C4-2B (cell line): ENCODE measurements around the gene KLHL35.
"Not testable (repeated sequence)": the region's sequence is repeated elsewhere in the genome, so short reads cannot be mapped to it uniquely, and the experiment has no call there.

ENCODE experiments used
- H3K27ac ChIP-seq: fragments of 450-650 bp; 2 replicates; pipeline ENCODE4 v1.5.1; 2017
- CTCF ChIP-seq: fragments of 450-650 bp; conservative IDR thresholded peaks from 2 replicates; pipeline ENCODE4 v1.5.1; 2017; ENCODE audit warnings: mild to moderate bottlenecking
- ZFX ChIP-seq: fragments of 450-650 bp; IDR thresholded peaks from 2 replicates; pipeline ENCODE4 v1.6.1; 2017

The KLHL35 gene

GRCh38 chr11:75423721-75424120, 9.3 kb downstream of the KLHL35 start:
- H3K27ac ChIP-seq = no peak overlapping the region
- TF ChIP-seq CTCF (no peak), ZFX (no peak)

DNA sequence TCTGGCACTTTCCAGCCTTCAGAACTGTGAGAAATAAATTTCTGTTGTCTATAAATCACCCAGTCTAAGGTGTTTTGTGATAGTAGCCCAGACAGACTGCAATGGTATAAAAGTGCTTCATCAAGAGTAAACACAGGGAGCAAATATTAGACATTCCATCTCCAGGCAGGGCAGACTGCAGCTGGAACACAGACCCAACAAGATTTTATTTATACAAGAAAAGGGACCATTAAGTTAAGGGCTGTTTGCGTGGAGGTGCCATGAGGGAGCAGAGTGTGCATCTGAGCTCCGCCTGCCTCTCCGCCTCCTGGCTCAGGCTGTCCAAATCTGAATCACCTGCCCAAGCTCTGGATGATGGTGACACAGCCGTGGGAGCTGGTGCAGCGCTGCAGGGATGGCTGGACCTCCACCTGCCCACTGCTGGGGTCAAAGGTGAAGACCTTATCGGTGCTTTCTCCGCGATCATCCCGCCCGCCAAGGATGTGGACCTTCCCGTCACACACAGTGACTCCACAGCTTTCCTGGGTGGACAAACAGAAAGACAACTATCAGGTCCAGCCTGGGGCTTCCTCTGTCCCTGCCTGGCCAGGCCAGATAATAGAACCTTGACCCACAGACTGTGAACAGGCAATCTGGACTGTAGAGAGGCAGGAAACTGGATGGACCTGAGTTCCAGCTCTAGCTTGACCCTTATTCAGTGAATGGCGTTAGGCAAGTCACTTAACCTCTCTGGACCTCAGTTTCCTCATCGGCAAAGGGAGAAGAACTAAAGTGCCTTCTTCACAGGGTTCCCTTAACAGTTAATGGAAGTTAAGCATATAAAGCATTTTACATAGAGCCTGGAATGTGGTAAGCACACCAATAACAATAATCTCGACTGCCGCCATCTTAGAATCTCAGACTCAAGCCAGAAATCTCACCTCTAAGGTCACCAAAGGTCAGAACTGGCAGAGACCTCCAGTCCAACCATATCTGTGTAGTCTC, 10.5 kb downstream of the KLHL35 start:
- H3K27ac ChIP-seq = peak overlapping the region; percentile 9; the same call in 1 of the 2 replicates
- TF ChIP-seq ZFX (no peak), CTCF (no peak)

DNA sequence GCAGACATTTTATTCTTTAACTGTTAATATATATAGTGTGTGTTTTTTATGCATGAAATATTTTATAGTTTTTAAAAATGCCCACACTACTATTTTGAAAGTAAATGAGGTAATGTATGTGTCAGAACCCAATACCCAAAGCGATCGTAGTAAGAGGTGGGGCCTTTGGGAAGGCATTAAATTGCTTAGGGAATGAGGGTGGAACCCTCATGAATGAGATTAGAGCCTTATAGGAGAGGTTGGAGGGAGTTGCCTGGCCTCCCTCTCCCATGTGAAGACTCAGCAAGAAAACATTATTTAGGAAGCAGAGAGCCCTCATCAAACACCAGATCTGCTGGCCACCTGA, 11.1 kb downstream of the KLHL35 start:
- TF ChIP-seq CTCF (no peak), ZFX (no peak)
- 0 out of 2 replicates have a peak overlapping the region, but pooled peaks have one; percentile 9 for H3K27ac ChIP-seq

- no peak for TF ChIP-seq CTCF
- no peak for TF ChIP-seq ZFX
- peak overlapping the region; percentile 3; the same call in 1 of the 2 replicates for H3K27ac ChIP-seq
Observed at GRCh38 chr11:75421035-75421602, 11.9 kb downstream of the KLHL35 start.

DNA sequence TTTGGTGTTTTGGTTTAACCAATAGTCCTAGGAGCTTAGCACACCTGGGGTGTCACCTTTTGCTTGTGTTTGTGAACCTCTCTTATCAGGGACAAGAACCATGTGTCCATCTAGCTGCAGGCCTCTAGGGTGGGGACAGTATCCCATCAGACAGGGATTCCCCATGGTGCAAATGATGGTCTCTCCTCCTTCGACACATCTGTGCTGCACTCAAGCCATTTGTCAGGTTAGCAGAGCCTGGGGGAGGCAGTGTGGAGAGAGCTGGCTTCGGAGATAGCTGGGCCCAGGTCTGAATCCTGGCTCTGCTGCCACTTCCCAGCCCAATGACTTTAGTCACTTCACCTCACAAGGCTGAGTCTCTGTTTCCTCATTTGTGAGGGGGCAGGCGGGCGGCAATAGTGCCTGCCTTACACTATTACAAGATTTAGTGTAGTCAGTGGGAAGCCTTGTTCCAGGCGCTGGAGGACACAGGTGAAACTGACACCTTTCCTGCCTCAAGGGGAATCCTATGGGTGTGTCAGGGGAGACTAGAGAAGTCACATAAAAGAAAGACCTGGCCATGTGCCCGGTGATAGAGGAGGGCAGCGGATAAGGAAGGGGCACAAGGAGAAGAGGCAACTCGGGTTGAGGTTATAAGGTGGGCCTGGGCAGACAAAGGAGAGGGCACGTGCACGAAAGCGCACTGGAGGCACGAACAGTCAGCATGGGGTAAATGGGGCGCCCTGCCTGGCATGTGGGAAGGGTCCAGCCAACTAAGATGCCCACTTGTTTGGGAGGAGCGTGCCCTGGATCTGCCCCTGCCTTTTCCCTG, 12.6 kb downstream of the KLHL35 start:
- H3K27ac ChIP-seq = no peak overlapping the region
- TF ChIP-seq ZFX (no peak), CTCF (no peak)

GRCh38 chr11:75413864-75414263, 19.1 kb downstream of the KLHL35 start:
- no peak overlapping the region for H3K27ac ChIP-seq
- TF ChIP-seq CTCF = no peak
- TF ChIP-seq ZFX = no peak

GRCh38 chr11:75413146-75413545, 19.9 kb downstream of the KLHL35 start:
- H3K27ac ChIP-seq = not testable (repeated sequence)

GRCh38 chr11:75409971-75410370, 23.0 kb downstream of the KLHL35 start:
- H3K27ac ChIP-seq = not testable (repeated sequence)
